Suprapubic skin (tissue), 4 donors: ENCODE data around the gene IL23R.

Experiments
- CTCF ChIP-seq, 2 donors: fragments of 200-600 bp in 1 of 2; fragments of 450-650 bp in 1 of 2; sonication (generic) in 1 of 2; IDR thresholded peaks; one replicate each; pipeline ENCODE4 v1.5.1; 2016 to 2019; ENCODE audit warnings: antibody characterized with exemption in 2 of 2, mild to moderate bottlenecking in 1 of 2, moderate library complexity in 1 of 2
- POLR2A ChIP-seq, 2 donors: fragments of 450-650 bp; IDR thresholded peaks; one replicate each; pipeline ENCODE4 v1.6.1; 2017; ENCODE audit warnings: antibody characterized with exemption in 2 of 2, mild to moderate bottlenecking in 2 of 2, moderate library complexity in 2 of 2
- POLR2AphosphoS5 ChIP-seq, 3 donors: sonication (generic); formaldehyde crosslinking; IDR thresholded peaks; one replicate each; pipeline ENCODE4 v1.6.1; 2017; ENCODE audit warnings: antibody characterized with exemption in 3 of 3

DNA sequence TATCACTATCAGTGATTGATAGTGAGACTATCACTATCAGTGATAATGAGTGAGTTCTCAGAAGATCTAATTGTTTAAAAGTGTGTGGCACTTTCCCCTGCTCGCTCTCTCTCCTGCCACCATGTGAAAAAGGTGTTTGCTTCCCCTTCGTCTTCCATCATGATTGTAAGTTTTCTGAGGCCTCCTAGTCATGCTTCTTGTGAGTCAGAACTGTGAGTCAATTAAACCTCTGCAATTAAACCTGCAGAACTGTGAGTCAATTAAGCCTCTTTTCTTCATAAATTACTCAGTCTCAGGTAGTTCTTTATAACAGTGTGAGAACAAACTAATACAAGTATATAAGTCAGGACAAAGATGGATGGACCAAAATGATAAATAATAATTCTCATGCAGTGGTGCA is 7.0 kb upstream of the IL23R start:
- TF ChIP-seq POLR2AphosphoS5 (IDR thresholded peaks at IDR 0.05) (no peak), POLR2A (IDR thresholded peaks at IDR 0.05) (no peak), CTCF (IDR thresholded peaks at IDR 0.05) (no peak)
